Heart left ventricle (tissue), 16 donors: Measurements from ENCODE around the gene TPPP2. TPM values are rescaled to one million over a fixed set of nuclear protein-coding genes. Genes with fewer than 3 reads are reported as not detected.

Source experiments
- ATAC-seq, 4 donors: fragments of 200-7000 bp; cut with Tn5 transposase; one replicate each; pipeline ENCODE4 v1.9.1; 2020 to 2022; ENCODE audit warnings: moderate library complexity in 4 of 4, mild to moderate bottlenecking in 3 of 4, moderate number of reproducible peaks in 1 of 4
- DNase-seq, 5 donors: peaks; one replicate each; pipeline ENCODE4 v3.0.0-alpha.2; 2020
- H3K27ac ChIP-seq, 12 donors: fragments of 200-600 bp; sonication (generic) in 4 of 12; one replicate each; pipeline versions ENCODE4 v1.5.0 to v1.8.0; 2016 to 2022; ENCODE audit warnings: mild to moderate bottlenecking in 2 of 12
- H3K27me3 ChIP-seq, 9 donors: fragments of 200-600 bp; sonication (generic) in 2 of 9; one replicate each; pipeline versions ENCODE4 v1.5.1 to v1.8.0; 2016 to 2022; ENCODE audit warnings: mild to moderate bottlenecking in 3 of 9
- H3K36me3 ChIP-seq, 9 donors: fragments of 200-600 bp; sonication (generic) in 2 of 9; one replicate each; pipeline versions ENCODE4 v1.5.0 to v1.8.0; 2018 to 2022; ENCODE audit warnings: mild to moderate bottlenecking in 2 of 9
- H3K4me1 ChIP-seq, 12 donors: fragments of 200-600 bp; sonication (generic) in 4 of 12; one replicate each; pipeline versions ENCODE4 v1.5.0 to v1.8.0; 2016 to 2022; ENCODE audit warnings: mild to moderate bottlenecking in 3 of 12
- H3K4me3 ChIP-seq, 12 donors: fragments of 200-600 bp; sonication (generic) in 4 of 12; one replicate each; pipeline versions ENCODE4 v1.5.0 to v1.8.0; 2017 to 2022; ENCODE audit warnings: mild to moderate bottlenecking in 9 of 12, moderate library complexity in 4 of 12
- H3K9me3 ChIP-seq, 12 donors: fragments of 200-600 bp; sonication (generic) in 4 of 12; one replicate each; pipeline versions ENCODE4 v1.5.0 to v1.8.0; 2016 to 2022; ENCODE audit warnings: mild to moderate bottlenecking in 1 of 12
- CTCF ChIP-seq, 12 donors: fragments of 200-600 bp; sonication (generic) in 4 of 12; IDR thresholded peaks; one replicate each; pipeline versions ENCODE4 v1.5.0 to v1.8.0; 2018 to 2022; ENCODE audit warnings: antibody characterized with exemption in 12 of 12, mild to moderate bottlenecking in 5 of 12
- POLR2A ChIP-seq, 2 donors: fragments of 450-650 bp; IDR thresholded peaks; one replicate each; pipeline ENCODE4 v1.6.1; 2017; ENCODE audit warnings: antibody characterized with exemption in 2 of 2, mild to moderate bottlenecking in 2 of 2, moderate library complexity in 2 of 2
- WGBS, 4 donors: extraction: QIAGEN DNeasy Blood & Tissue Kit in 2 of 4; methylation state at CpG; one replicate each; pipeline versions ENCODE4 v1.1.5 to v1.1.7; 2013 to 2018; 5-methylcytosine and 5-hydroxymethylcytosine counted together
- intact Hi-C, 10 donors: fragments of 100-400 bp; cut with DNase I; formaldehyde crosslinking; loops; one replicate each; pipeline versions ENCODE4 v1.11.1 to v1.14.2; 2022
- polyA plus RNA-seq, 2 donors: library from polyadenylated mRNA; stranded (reverse); fragments of 200-250 nt; gene quantifications; one replicate each; pipeline ENCODE4 v1.2.3, GENCODE V29; 2013
- total RNA-seq, 9 donors: library from RNA; depleted of rRNA in 2 of 9; stranded (reverse); fragments of >200 nt in 2 of 9; fragmentation: NEBNext Ultra II Directional in 3 of 9; extraction: Animal tissue kit (Norgen Biotek cat#: 25700) in 3 of 9; gene quantifications; one replicate each; pipeline versions ENCODE4 v1.1.0 to v1.2.4, GENCODE V29; 2016 to 2023
- donor health status: ischemic (EF 13 %, LVEDD 7.1; RV severe dilation, severe dysfunction).
- donor health status: healthy with polysubstance abuse.
- donor health status: DM: no; HTN: yes; CAD: no.
- donor health status: DM: no; HTN: no; CAD: no.
- donor health status: ischemic (EF 25% LVEDD 6.9; RV normal size, moderate dysfunction).
- donor health status: ischemic (EF 25% LVEDD 5.7; RV mildly dilated, moderate dysfunction).
- donor health status: healthy.
- donor health status: DM: yes; HTN: yes; CAD: no.
- donor health status: ischemic (EF 35%, LVEDD 5.7; RV mildly dilated, moderate dysfunction).
- donor health status: nonischemic (EF 11% LVEDD 7.7; RV severe dilation, severe dysfunction).
- donor health status: DM: yes; HTN: yes; CAD: no.
- donor health status: PGD.
- donor health status: ischemic (EF 29% LVEDD 5.4; RV normal size, mild dysfunction).
- donor health status: nonischemic (EF 23%, LVEDD 6.1; RV moderate dilation, normal function).

TPPP2 gene
- total and polyA plus RNA-seq, 11 donors: 0.54 to 2.8 (median 0.96) TPM; not detected in 2

GRCh38 chr14:20997115-20997514 lies 32.9 kb upstream of the TPPP2 start:
- TF ChIP-seq CTCF (IDR thresholded peaks at IDR 0.05) (no peak), POLR2A (IDR thresholded peaks at IDR 0.05) (no peak)
- Histone ChIP-seq H3K9me3 (no peaks in the 10 kb centered on the region), H3K4me1 (peaks cover 0 to 4% (median 0%) of the 10 kb centered on the region in 12 donors), H3K27ac (no peak overlapping the region), H3K36me3 (peaks cover 0 to 59% (median 52%) of the 10 kb centered on the region in 9 donors), H3K27me3 (no peaks in the 10 kb centered on the region), H3K4me3 (no peak overlapping the region)
- DNase-seq: no peak
- WGBS, 4 donors: 61 to 80% (median 74%) methylated on average over 4 of the region's 4 CpGs
- intact Hi-C loops: no loop called here
- no peak for ATAC-seq

- no peak for ATAC-seq
- peaks cover 0 to 54% (median 48%) of the 10 kb centered on the region in 9 donors for H3K36me3 ChIP-seq
Measured at GRCh38 chr14:20997564-20997963, 32.5 kb upstream of the TPPP2 start.

GRCh38 chr14:20998139-20998538 lies 31.9 kb upstream of the TPPP2 start:
- Histone ChIP-seq H3K4me3 (no peak overlapping the region), H3K9me3 (no peaks in the 10 kb centered on the region), H3K4me1 (peaks cover 0 to 7% (median 0%) of the 10 kb centered on the region in 12 donors), H3K27ac (no peak overlapping the region), H3K27me3 (no peaks in the 10 kb centered on the region), H3K36me3 (peaks cover 0 to 49% (median 42%) of the 10 kb centered on the region in 9 donors)
- intact Hi-C loops: no loop called here
- TF ChIP-seq CTCF (IDR thresholded peaks at IDR 0.05) (no peak), POLR2A (IDR thresholded peaks at IDR 0.05) (no peak)
- DNase-seq: no peak
- ATAC-seq: no peak
- 72 to 87% (median 78%) methylated on average over 3 of the region's 3 CpGs for WGBS, 4 donors

More at GRCh38 chr14:20997564-20997963, 32.5 kb upstream of the TPPP2 start:
- no peaks in the 10 kb centered on the region for H3K9me3 ChIP-seq
- WGBS, 4 donors: 72 to 83% (median 78%) methylated on average over 6 of the region's 6 CpGs
- H3K4me1 ChIP-seq: peaks cover 0 to 4% (median 0%) of the 10 kb centered on the region in 12 donors
- no peak for TF ChIP-seq POLR2A (IDR thresholded peaks at IDR 0.05)
- TF ChIP-seq CTCF (IDR thresholded peaks at IDR 0.05): no peak
- H3K4me3 ChIP-seq: no peak overlapping the region
- H3K27ac ChIP-seq: no peak overlapping the region
- DNase-seq: no peak
- intact Hi-C loops: no loop called here
- no peaks in the 10 kb centered on the region for H3K27me3 ChIP-seq

- Histone ChIP-seq H3K27ac (no peak within 1 kb of the TSS), H3K36me3 (peaks cover 0 to 42% (median 35%) of the 10 kb centered on the region in 9 donors), H3K4me1 (peaks cover 0 to 14% (median 1%) of the 10 kb centered on the region in 12 donors), H3K9me3 (no peaks in the 10 kb centered on the region), H3K4me3 (no peak within 1 kb of the TSS), H3K27me3 (no peaks in the 10 kb centered on the region)
- no peak for TF ChIP-seq POLR2A (IDR thresholded peaks at IDR 0.05)
- ATAC-seq: peak in 3 of 4 donors; percentile 60 to 79 (median 71)
- WGBS, 4 donors: 52 to 63% (median 56%) methylated on average over 6 of the region's 6 CpGs
- DNase-seq: peak in 3 of 5 donors; percentile 41 to 52 (median 50)
- intact Hi-C loops: no loop called here
Measured at GRCh38 chr14:20998674-20999366, 31.2 kb upstream of the TPPP2 start, which contains the start of gene SLC39A2. TSS of gene SLC39A2 (plus strand) at chr14:20999293. CDS start at chr14:20999447, 154 bp downstream.
